ENCODE data around the gene SVIL.

The SVIL gene

GRCh38 chr10:29636178-29636577 lies 1.4 kb upstream of the SVIL start:
- no peaks in the 10 kb centered on the region for H3K36me3 ChIP-seq (ENCODE audit: insufficient read depth)
- no peaks in the 10 kb centered on the region for H3K27me3 ChIP-seq (ENCODE audit: insufficient read depth, low read depth)
- H4K20me1 ChIP-seq (ENCODE audit: insufficient read depth), result no peaks in the 10 kb centered on the region
- H3K79me2 ChIP-seq (ENCODE audit: insufficient read depth, low read depth), result no peaks in the 10 kb centered on the region
- H3K9ac ChIP-seq, result no peak overlapping the region
- no peak overlapping the region for H2AFZ ChIP-seq (ENCODE audit: low read depth)
- TF ChIP-seq, protein P1, sequence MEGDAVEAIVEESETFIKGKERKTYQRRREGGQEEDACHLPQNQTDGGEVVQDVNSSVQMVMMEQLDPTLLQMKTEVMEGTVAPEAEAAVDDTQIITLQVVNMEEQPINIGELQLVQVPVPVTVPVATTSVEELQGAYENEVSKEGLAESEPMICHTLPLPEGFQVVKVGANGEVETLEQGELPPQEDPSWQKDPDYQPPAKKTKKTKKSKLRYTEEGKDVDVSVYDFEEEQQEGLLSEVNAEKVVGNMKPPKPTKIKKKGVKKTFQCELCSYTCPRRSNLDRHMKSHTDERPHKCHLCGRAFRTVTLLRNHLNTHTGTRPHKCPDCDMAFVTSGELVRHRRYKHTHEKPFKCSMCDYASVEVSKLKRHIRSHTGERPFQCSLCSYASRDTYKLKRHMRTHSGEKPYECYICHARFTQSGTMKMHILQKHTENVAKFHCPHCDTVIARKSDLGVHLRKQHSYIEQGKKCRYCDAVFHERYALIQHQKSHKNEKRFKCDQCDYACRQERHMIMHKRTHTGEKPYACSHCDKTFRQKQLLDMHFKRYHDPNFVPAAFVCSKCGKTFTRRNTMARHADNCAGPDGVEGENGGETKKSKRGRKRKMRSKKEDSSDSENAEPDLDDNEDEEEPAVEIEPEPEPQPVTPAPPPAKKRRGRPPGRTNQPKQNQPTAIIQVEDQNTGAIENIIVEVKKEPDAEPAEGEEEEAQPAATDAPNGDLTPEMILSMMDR (conservative IDR thresholded peaks at IDR 0.05; ENCODE audit: low read depth, low read length), result no peak
- peaks cover 28% of the 10 kb centered on the region for H3K4me1 ChIP-seq (ENCODE audit: low read depth, poor library complexity, severe bottlenecking)
- H3K4me2 ChIP-seq, result peak overlapping the region; percentile 23; the same call in 1 of the 2 replicates
- no peak overlapping the region for H3K4me3 ChIP-seq (IDR thresholded peaks at IDR 0.05; ENCODE audit: insufficient read depth, low read depth, low read length)
- peak overlapping the region; percentile 16; the same call in 1 of the 2 replicates for H3K27ac ChIP-seq

GRCh38 chr10:29635711-29636144 lies 957 bp upstream of the SVIL start:
- peak overlapping the region; percentile 16; the same call in 1 of the 2 replicates for H3K27ac ChIP-seq
- no peak overlapping the region for H3K4me3 ChIP-seq (IDR thresholded peaks at IDR 0.05; ENCODE audit: insufficient read depth, low read depth, low read length)
- no peak overlapping the region for H3K9ac ChIP-seq
- H3K4me2 ChIP-seq, result peak overlapping the region; percentile 23; the same call in 1 of the 2 replicates
- H3K36me3 ChIP-seq (ENCODE audit: insufficient read depth), result no peaks in the 10 kb centered on the region
- H3K27me3 ChIP-seq (ENCODE audit: insufficient read depth, low read depth), result no peaks in the 10 kb centered on the region
- H4K20me1 ChIP-seq (ENCODE audit: insufficient read depth), result no peaks in the 10 kb centered on the region
- TF ChIP-seq, protein P1 (conservative IDR thresholded peaks at IDR 0.05; ENCODE audit: low read depth, low read length), result no peak
- H2AFZ ChIP-seq (ENCODE audit: low read depth), result no peak overlapping the region
- H3K4me1 ChIP-seq (ENCODE audit: low read depth, poor library complexity, severe bottlenecking), result peaks cover 28% of the 10 kb centered on the region
- no peaks in the 10 kb centered on the region for H3K79me2 ChIP-seq (ENCODE audit: insufficient read depth, low read depth)

GRCh38 chr10:29634105-29634504 lies 666 bp downstream of the SVIL start:
- Histone ChIP-seq H4K20me1 (ENCODE audit: insufficient read depth) (no peaks in the 10 kb centered on the region), H3K4me1 (ENCODE audit: low read depth, poor library complexity, severe bottlenecking) (peaks cover 28% of the 10 kb centered on the region), H3K27me3 (ENCODE audit: insufficient read depth, low read depth) (no peaks in the 10 kb centered on the region), H3K4me2 (no peak overlapping the region), H3K36me3 (ENCODE audit: insufficient read depth) (no peaks in the 10 kb centered on the region), H3K79me2 (ENCODE audit: insufficient read depth, low read depth) (no peaks in the 10 kb centered on the region), H2AFZ (ENCODE audit: low read depth) (no peak overlapping the region), H3K9ac (no peak overlapping the region), H3K4me3 (IDR thresholded peaks at IDR 0.05; ENCODE audit: insufficient read depth, low read depth, low read length) (no peak overlapping the region), H3K27ac (no peak overlapping the region)
- TF ChIP-seq, protein P1 (conservative IDR thresholded peaks at IDR 0.05; ENCODE audit: low read depth, low read length), result no peak

DNA sequence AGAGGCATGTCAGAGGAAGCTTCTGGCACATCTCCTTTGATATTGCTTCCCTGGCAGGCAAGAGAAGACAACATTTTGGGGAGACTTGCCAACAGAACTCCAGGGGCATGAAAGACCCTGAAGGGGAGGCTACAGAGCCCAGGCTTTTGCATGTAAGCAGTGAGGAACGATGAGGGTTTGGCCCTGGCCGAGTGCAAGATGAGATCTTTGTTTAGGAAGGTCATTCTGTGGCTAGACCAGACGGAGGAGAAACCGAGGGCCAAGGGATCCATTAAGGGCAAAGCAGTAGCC lies 3.8 kb downstream of the SVIL start:
- H3K27ac ChIP-seq, result no peak overlapping the region
- no peak overlapping the region for H3K4me2 ChIP-seq
- no peak overlapping the region for H2AFZ ChIP-seq (ENCODE audit: low read depth)
- no peaks in the 10 kb centered on the region for H3K36me3 ChIP-seq (ENCODE audit: insufficient read depth)
- peaks cover 40% of the 10 kb centered on the region for H3K4me1 ChIP-seq (ENCODE audit: low read depth, poor library complexity, severe bottlenecking)
- H3K27me3 ChIP-seq (ENCODE audit: insufficient read depth, low read depth), result no peaks in the 10 kb centered on the region
- no peak overlapping the region for H3K9ac ChIP-seq
- H4K20me1 ChIP-seq (ENCODE audit: insufficient read depth), result no peaks in the 10 kb centered on the region
- H3K4me3 ChIP-seq (IDR thresholded peaks at IDR 0.05; ENCODE audit: insufficient read depth, low read depth, low read length), result no peak overlapping the region
- no peaks in the 10 kb centered on the region for H3K79me2 ChIP-seq (ENCODE audit: insufficient read depth, low read depth)
- TF ChIP-seq, protein P1 (conservative IDR thresholded peaks at IDR 0.05; ENCODE audit: low read depth, low read length), result no peak
